HG02943 (cell line): ENCODE measurements around the gene CAMSAP2.
"Not testable (repeated sequence)": the region's sequence is repeated elsewhere in the genome, so short reads cannot be mapped to it uniquely, and the experiment has no call there.

Experiments
- ATAC-seq: cut with Tn5 transposase; IDR thresholded peaks from one replicate; pipeline ENCODE4 v1.9.1; 2021; ENCODE audit warnings: mild to moderate bottlenecking, low read depth, moderate library complexity; ENCODE audit not compliant: unreplicated experiment

The CAMSAP2 gene

GRCh38 chr1:200780545-200781369, 42.1 kb downstream of the CAMSAP2 start:
- no peak for ATAC-seq

- ATAC-seq = no peak
Measured at GRCh38 chr1:200783926-200784325, 45.2 kb downstream of the CAMSAP2 start.

GRCh38 chr1:200784576-200784975, 45.9 kb downstream of the CAMSAP2 start:
- ATAC-seq = no peak

- no peak for ATAC-seq
Measured at GRCh38 chr1:200786788-200787187, 48.1 kb downstream of the CAMSAP2 start.

- ATAC-seq = no peak
Measured at GRCh38 chr1:200787896-200788387, 49.2 kb downstream of the CAMSAP2 start.

- ATAC-seq = not testable (repeated sequence)
Measured at GRCh38 chr1:200791012-200791411, 52.3 kb downstream of the CAMSAP2 start.

- ATAC-seq = no peak
Measured at GRCh38 chr1:200793677-200794076, 55.0 kb downstream of the CAMSAP2 start.

- no peak for ATAC-seq
Measured at GRCh38 chr1:200794506-200795065, 55.9 kb downstream of the CAMSAP2 start.

GRCh38 chr1:200795156-200795555, 56.5 kb downstream of the CAMSAP2 start:
- ATAC-seq = no peak

GRCh38 chr1:200802042-200802441, 63.3 kb downstream of the CAMSAP2 start:
- ATAC-seq = no peak

GRCh38 chr1:200802865-200803512, 64.3 kb downstream of the CAMSAP2 start:
- ATAC-seq = no peak

- no peak for ATAC-seq
Measured at GRCh38 chr1:200805719-200806118, 67.0 kb downstream of the CAMSAP2 start.

- no peak for ATAC-seq
Measured at GRCh38 chr1:200808846-200809245, 70.2 kb downstream of the CAMSAP2 start.

- ATAC-seq = no peak
Measured at GRCh38 chr1:200811704-200812103, 73.0 kb downstream of the CAMSAP2 start.

- not testable (repeated sequence) for ATAC-seq
Measured at GRCh38 chr1:200816624-200817224, 78.0 kb downstream of the CAMSAP2 start.

GRCh38 chr1:200818248-200818647, 79.6 kb downstream of the CAMSAP2 start:
- no peak for ATAC-seq

- no peak for ATAC-seq
Measured at GRCh38 chr1:200819726-200820125, 81.0 kb downstream of the CAMSAP2 start.

GRCh38 chr1:200831091-200831490, 92.4 kb downstream of the CAMSAP2 start:
- no peak for ATAC-seq

GRCh38 chr1:200834383-200834782, 95.7 kb downstream of the CAMSAP2 start:
- no peak for ATAC-seq

- no peak for ATAC-seq
Measured at GRCh38 chr1:200836213-200836612, 97.5 kb downstream of the CAMSAP2 start.
